Renal cortex interstitium (tissue), 11 donors: ENCODE measurements around the gene ZDHHC24. TPM values are rescaled to one million over a fixed set of nuclear protein-coding genes. Genes with fewer than 3 reads are reported as not detected.

Experiments
- DNase-seq, 11 donors: peaks; one replicate each; pipeline ENCODE4 v3.0.0-alpha.2; 2013; ENCODE audit warnings: low read depth in 9 of 11, low spot score in 4 of 11; ENCODE audit errors: extremely low read depth in 1 of 11
- polyA plus RNA-seq, 3 donors: library from polyadenylated mRNA; unstranded; fragments of 120-200 nt; gene quantifications; one replicate each; pipeline ENCODE4 v1.2.1, GENCODE V29; 2013; ENCODE audit not compliant: insufficient read length in 3 of 3

Gene ZDHHC24
- polyA plus RNA-seq, 3 donors: 6.3 to 10.6 (median 9.2) TPM

GRCh38 chr11:66570079-66570849, 24.4 kb upstream of the ZDHHC24 start:
- DNase-seq: no peak

- DNase-seq: no peak
These were observed 23.2 kb upstream of the ZDHHC24 start for GRCh38 chr11:66569076-66569475.

DNA sequence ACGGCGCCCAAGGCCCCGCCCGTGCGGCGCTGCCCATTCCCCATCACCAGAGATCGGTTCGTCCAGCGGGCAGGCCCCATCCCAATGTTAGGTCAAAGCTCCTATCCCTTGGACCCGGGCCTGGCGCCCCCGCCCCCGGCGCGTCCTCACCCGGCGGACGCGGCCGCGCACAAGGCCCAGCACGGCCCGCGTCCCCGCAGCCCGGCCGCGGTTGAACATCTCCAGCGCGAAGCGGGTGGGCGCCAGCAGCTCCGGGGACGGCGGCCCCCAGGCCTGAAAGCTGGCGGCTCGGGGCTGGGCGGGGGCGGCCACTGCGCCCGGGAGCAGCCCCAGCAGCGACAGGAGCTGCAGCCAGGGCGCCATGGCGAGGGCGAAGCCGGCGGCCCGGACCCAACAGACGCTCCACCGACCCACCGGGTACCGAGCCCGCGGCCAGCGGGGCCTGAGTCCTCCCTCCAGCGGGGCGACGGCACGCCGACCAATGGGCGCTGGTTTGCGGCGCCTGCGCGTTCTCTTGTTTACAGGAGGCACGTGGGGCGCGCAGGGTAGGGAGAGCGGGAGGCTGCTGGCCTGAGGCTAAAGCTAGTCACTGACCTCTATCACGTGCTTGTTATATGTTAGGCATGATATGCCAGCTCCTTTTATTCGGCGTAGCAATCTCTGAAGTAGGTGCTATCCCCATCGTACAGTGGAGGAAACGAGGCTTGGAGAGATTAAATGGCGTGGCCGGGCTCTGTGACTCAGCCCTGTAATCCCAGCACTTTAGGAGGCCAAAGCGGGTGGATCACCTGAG, 22.5 kb upstream of the ZDHHC24 start, which contains the start of gene CTSF:
Gene CTSF, minus strand, starts transcription at position 483 of the 793 bp plus-strand sequence. Its CDS starts 120 bp downstream, at position 363.
- DNase-seq: peak in 7 of 11 donors; percentile 26 to 72 (median 62)

GRCh38 chr11:66567787-66568123, 21.9 kb upstream of the ZDHHC24 start:
- no peak for DNase-seq

DNA sequence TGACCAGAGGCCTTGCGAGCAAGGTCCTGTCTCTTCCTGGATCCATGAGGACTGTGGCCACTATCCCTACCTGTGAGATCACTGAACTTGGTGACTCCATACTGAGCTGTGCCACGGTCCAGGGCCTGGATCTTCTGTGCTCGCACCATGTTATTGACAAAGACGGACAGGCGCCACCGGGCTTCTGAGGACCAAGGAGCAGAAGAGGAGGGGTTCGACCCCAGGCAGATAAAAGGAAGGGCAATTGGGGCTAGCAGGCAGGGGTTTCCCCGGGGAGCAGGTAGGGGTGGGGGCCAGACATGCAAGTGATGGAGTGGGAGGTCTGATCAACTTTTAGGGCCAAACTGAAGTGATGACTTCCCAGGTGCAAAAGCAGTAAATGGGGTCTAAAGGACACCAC, 20.4 kb upstream of the ZDHHC24 start:
- no peak for DNase-seq

GRCh38 chr11:66564984-66565383, 19.1 kb upstream of the ZDHHC24 start:
- no peak for DNase-seq

- no peak for DNase-seq
These were observed 18.7 kb upstream of the ZDHHC24 start for GRCh38 chr11:66564538-66564937.

DNA sequence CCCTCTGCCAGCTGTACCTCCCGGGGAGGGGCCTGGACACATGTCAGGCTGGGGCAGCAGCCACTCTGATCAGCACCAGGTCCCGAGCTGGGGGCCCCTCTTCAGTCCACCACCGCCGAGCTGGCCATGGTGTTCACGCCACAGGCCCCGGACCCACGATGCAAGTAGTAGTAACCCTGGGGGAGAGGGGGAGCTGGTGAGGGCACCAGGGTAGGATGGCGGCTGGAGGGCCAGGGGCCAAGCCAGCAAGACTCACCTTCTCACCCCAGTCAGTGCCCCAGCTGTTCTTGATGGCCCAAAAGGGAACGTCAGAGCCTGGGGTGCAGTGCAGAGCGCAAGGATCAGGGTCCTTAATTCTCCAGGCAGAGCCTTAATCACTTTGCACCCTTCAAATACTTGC, 18.0 kb upstream of the ZDHHC24 start:
- DNase-seq: no peak

- DNase-seq: no peak
These were observed 17.2 kb upstream of the ZDHHC24 start for GRCh38 chr11:66562907-66563583.

DNA sequence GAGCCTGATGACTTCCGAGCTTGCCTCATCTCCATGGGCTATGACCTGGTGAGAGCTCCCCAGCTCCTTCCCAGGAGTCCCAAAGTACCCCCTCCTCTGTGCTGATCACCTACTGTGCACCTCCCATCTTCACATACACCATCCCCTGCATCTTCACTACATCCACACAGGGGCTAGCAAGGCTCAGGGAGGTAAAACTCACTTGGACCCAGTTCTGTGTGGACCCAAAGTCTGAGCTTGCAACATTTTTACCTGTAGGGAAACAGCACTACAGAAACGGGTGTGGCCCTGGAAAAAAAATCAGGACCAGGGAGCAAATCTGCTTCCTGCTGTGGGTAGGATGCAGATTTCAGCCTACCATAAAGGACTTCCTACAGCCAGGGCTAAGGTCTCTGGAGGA, 16.4 kb upstream of the ZDHHC24 start:
- no peak for DNase-seq

GRCh38 chr11:66561975-66562248, 16.1 kb upstream of the ZDHHC24 start:
- DNase-seq: no peak

DNA sequence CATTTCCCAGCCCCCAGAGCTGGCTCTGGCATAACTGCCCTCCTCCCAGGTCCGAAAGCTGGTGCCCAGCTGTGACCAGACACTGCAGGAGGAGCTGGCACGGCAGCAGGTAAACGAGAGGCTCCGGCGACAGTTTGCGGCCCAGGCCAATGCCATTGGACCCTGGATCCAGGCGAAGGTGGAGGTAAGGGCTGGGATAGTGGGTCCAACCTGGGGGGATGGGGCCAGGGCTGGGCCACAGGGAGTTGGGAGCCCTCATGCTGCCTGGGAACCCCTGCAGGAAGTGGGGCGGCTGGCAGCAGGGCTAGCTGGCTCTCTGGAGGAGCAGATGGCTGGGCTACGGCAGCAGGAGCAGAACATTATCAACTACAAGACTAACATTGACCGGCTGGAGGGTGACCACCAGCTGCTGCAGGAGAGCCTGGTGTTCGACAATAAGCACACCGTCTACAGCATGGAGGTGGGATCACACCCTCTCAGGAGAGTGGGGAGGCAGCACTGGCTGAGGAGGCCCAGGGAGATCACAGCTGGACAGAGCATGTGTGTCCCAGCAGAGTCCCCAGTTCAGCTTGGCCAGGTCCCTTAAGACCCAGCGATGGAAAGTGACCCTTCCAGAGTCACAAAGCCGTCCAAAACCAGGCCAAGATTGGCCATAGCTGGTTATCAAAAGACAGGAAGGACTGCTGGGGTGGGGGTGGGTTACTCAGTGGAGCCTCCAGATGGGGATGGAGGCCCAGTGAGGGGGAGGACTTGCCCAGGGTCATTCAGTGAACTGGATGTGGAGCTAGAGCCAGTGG, 15.5 kb upstream of the ZDHHC24 start:
- no peak for DNase-seq

GRCh38 chr11:66559866-66560676, 14.2 kb upstream of the ZDHHC24 start:
- DNase-seq: no peak

GRCh38 chr11:66559142-66559865, 13.5 kb upstream of the ZDHHC24 start:
- no peak for DNase-seq

- no peak for DNase-seq
These were observed 12.0 kb upstream of the ZDHHC24 start for GRCh38 chr11:66557733-66558326.

DNA sequence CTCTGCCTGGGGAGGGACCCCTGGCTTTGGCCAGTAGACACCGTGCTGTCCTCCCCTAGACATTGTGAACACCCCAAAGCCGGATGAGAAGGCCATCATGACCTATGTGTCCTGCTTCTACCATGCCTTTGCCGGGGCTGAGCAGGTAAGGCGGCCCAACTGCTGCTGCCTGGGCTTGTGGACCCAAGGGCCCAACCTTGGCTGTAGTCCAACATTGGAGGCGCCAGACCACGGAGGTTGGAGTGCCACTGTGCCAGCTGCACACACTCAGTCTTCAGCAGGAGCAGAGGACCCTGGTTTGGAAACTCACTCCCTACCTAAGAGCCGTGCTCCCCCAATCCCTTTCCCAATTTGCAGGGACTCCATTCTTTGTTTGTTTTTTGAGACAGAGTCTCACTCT, 10.2 kb upstream of the ZDHHC24 start:
- DNase-seq: no peak

DNA sequence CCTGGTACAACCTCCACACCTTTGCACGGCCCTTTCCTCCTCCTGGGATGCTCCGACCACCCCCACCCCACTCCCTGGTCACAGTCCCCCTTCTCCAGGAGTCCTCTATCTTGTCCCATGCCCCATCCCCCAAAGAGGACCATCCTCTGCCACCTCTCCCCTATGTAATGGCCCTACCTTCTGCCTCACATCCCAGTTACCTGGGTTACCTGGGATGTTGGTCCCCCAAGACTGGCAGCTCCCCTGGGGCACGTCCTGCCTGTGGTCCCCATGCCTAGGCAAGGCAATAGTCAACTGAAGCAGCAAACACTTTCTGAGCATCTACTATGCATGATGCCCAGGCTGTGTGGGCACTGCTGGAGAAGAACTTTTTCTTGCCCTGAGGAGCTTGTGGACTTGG, 9.6 kb upstream of the ZDHHC24 start:
- no peak for DNase-seq

DNA sequence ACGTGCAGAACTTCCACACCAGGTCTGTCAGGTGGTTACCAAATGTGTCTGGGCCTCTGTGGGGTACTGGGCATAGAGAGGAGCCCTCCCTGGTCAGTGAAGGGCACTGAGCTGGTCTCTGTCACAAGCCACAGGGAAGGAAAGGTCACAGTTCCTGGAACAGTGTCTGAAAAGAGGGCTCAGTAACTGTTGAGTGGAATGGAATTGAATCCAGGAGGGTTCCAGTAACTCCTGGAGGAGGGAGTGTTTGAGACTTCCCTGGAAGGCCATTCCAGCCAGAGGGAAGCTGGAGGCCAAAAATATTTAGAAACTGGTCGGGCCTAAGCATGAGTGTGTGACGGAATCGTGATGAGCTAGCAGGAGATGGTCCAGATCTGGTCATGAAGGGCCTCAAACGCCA, 8.8 kb upstream of the ZDHHC24 start:
- no peak for DNase-seq
